GM12878 (cell line): ENCODE data around the gene BRI3BP. TPM values are rescaled to one million over a fixed set of nuclear protein-coding genes. Genes with fewer than 3 reads are reported as not detected.

Experiments used
- CHD2 ChIP-seq: IDR thresholded peaks from 2 replicates; pipeline ENCODE4 v1.6.1; 2011; ENCODE audit warnings: low read depth, low read length, improper control_type of control experiment, borderline replicate concordance
- E2F8 ChIP-seq: fragments of 450-650 bp; IDR thresholded peaks from 2 replicates; pipeline ENCODE4 v1.6.1; 2018; ENCODE audit warnings: mild to moderate bottlenecking, low read depth, moderate library complexity; ENCODE audit not compliant: partially characterized antibody
- E4F1 ChIP-seq: fragments of 450-650 bp; IDR thresholded peaks from 2 replicates; pipeline ENCODE4 v1.6.1; 2018; ENCODE audit warnings: borderline replicate concordance, mild to moderate bottlenecking; ENCODE audit not compliant: partially characterized antibody
- EP300 ChIP-seq, 2 experiments: fragments of 150-350 bp in 1 of 2; IDR thresholded peaks; 2 replicates each; pipeline ENCODE4 v1.6.1; 2011 to 2012; ENCODE audit warnings: low read depth in 2 of 2, low read length in 2 of 2, borderline replicate concordance in 1 of 2, improper control_type of control experiment in 1 of 2, inconsistent platforms in 1 of 2; ENCODE audit not compliant: control insufficient read depth in 1 of 2
- GATAD2B ChIP-seq: fragments of 450-650 bp; conservative IDR thresholded peaks from 2 replicates; pipeline ENCODE4 v1.6.1; 2017; ENCODE audit warnings: low read depth, mild to moderate bottlenecking, moderate library complexity
- NRF1 ChIP-seq: conservative IDR thresholded peaks from 2 replicates; pipeline ENCODE4 v1.6.1; 2011; ENCODE audit warnings: mild to moderate bottlenecking, low read depth, low read length, improper control_type of control experiment
- TARDBP ChIP-seq: IDR thresholded peaks from 2 replicates; pipeline ENCODE4 v1.6.1; 2016; ENCODE audit warnings: borderline replicate concordance
- TCF3 ChIP-seq: IDR thresholded peaks from 2 replicates; pipeline ENCODE4 v1.6.1; 2012; ENCODE audit warnings: low read depth, mild to moderate bottlenecking, low read length, borderline replicate concordance; ENCODE audit not compliant: insufficient read depth
- ZNF622 ChIP-seq: fragments of 450-650 bp; IDR thresholded peaks from 2 replicates; pipeline ENCODE4 v1.6.1; 2017; ENCODE audit warnings: mild to moderate bottlenecking, inconsistent platforms
- polyA plus RNA-seq, 11 experiments: library from polyadenylated mRNA; depleted of rRNA in 4 of 11; unstranded in 6 of 11; stranded (reverse) in 5 of 11; fragments of >200 nt; fragmentation: Nextera tagmentation in 4 of 11; fragmentation: Illumina TruSeq in 1 of 11; extraction: Ambion mirVana in 4 of 11; extraction: Trizol in 1 of 11; gene quantifications; 1 replicate in 1 of 11; 2 replicates in 10 of 11; pipeline versions ENCODE4 v1.2.1 to v1.2.3, GENCODE V29; 2011 to 2016; ENCODE audit warnings: inconsistent platforms in 2 of 11, missing spikeins in 2 of 11, low read depth in 1 of 11
- total RNA-seq, 4 experiments: library from RNA; depleted of rRNA in 3 of 4; stranded (reverse); fragments of >200 nt in 3 of 4; fragmentation: Illumina TruSeq in 1 of 4; extraction: Trizol in 1 of 4; gene quantifications; 2 replicates each; pipeline versions ENCODE4 v1.2.1 to v1.2.3, GENCODE V29; 2013 to 2021
- TF ChIP-seq, protein P1 (sequence below): fragments of 450-650 bp; IDR thresholded peaks from 2 replicates; pipeline ENCODE4 v1.6.1; 2017; ENCODE audit warnings: mild to moderate bottlenecking

The BRI3BP gene
- total and polyA plus RNA-seq, 10 of the 15 experiments (the other 5 are each of a cell fraction or from before 2014, with no cell fraction given), result 11.5 to 37.0 (median 28.5) TPM

DNA sequence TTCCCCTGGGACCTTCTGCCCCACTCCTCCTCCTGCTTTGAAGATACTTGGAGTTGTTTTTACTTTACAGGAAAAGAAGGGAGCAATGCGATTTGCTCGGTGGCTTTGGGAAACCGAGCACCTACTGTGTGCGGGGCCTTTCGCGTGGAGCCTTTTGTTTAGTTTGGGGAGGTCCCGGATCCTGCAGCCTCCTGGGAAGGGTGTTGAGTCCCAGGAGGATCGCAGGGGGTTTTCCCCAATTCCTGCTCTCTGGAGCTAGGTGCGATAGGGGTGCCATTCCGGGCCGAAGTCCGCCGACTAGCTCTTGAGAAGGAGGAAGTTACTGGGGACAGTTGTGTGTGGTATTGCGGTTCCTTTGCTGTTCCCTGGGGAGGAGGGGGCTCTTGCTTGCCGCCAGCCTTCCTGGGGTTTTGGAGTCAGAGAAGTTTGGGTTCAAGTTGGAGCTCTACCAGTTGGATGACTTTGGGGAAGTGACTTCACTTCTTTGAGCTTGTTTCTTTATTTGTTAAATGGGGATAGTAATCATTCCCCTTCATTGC is 1.1 kb downstream of the BRI3BP start (continued):
- TF ChIP-seq NRF1, result no peak
- TF ChIP-seq GATAD2B, result peak; percentile 57; the same call in 1 of the 2 replicates
- no peak for TF ChIP-seq TARDBP
- TF ChIP-seq E2F8, result no peak
- no peak for TF ChIP-seq TCF3
- TF ChIP-seq, protein P1, sequence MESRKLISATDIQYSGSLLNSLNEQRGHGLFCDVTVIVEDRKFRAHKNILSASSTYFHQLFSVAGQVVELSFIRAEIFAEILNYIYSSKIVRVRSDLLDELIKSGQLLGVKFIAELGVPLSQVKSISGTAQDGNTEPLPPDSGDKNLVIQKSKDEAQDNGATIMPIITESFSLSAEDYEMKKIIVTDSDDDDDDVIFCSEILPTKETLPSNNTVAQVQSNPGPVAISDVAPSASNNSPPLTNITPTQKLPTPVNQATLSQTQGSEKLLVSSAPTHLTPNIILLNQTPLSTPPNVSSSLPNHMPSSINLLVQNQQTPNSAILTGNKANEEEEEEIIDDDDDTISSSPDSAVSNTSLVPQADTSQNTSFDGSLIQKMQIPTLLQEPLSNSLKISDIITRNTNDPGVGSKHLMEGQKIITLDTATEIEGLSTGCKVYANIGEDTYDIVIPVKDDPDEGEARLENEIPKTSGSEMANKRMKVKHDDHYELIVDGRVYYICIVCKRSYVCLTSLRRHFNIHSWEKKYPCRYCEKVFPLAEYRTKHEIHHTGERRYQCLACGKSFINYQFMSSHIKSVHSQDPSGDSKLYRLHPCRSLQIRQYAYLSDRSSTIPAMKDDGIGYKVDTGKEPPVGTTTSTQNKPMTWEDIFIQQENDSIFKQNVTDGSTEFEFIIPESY, result no peak
- TF ChIP-seq E4F1, result no peak
- no peak for TF ChIP-seq ZNF622
- TF ChIP-seq EP300 (IDR thresholded peaks at IDR 0.05; ENCODE audit: borderline replicate concordance in 1 of 2, control insufficient read depth in 1 of 2, low read depth in 2 of 2, low read length in 2 of 2), result peak; percentile 4 to 28; a peak in 1 of 4 replicates
- peak; percentile 41; the same call in 1 of the 2 replicates for TF ChIP-seq CHD2
